Stimulated activated CD4-positive, alpha-beta T cell treated with anti-CD3 and anti-CD28 coated beads, Interleukin-2, amount 100 ng/mL, for 24 hours (primary cell): Measurements from ENCODE around the gene XRCC3.

Source experiments
- DNase-seq, 2 donors: peaks; one replicate each; pipeline ENCODE4 v3.0.0-alpha.2; 2020

The XRCC3 gene

GRCh38 chr14:103715052-103716000 lies at the start of gene XRCC3, which contains the start of gene ZFYVE21:
Gene XRCC3 (minus strand): TSS chr14:103715451. CDS start chr14:103711087, 4,364 bp downstream.
Gene ZFYVE21 (plus strand): TSS chr14:103715810. CDS start chr14:103715842, 32 bp downstream.
- DNase-seq: peak; percentile 99 to 100

GRCh38 chr14:103763730-103764488 lies 48.7 kb upstream of the XRCC3 start:
- no peak for DNase-seq

- no peak for DNase-seq
Observed at GRCh38 chr14:103762541-103762940, 47.3 kb upstream of the XRCC3 start.

- DNase-seq: no peak
Observed at GRCh38 chr14:103762036-103762435, 46.8 kb upstream of the XRCC3 start.

- no peak for DNase-seq
Observed at GRCh38 chr14:103758059-103758776, 43.0 kb upstream of the XRCC3 start.

GRCh38 chr14:103755060-103755459 lies 39.8 kb upstream of the XRCC3 start:
- no peak for DNase-seq

GRCh38 chr14:103753774-103754173 lies 38.5 kb upstream of the XRCC3 start:
- no peak for DNase-seq

- no peak for DNase-seq
Observed at GRCh38 chr14:103749860-103750259, 34.6 kb upstream of the XRCC3 start.

GRCh38 chr14:103749452-103749851 lies 34.2 kb upstream of the XRCC3 start:
- no peak for DNase-seq

- peak; percentile 26 to 52 for DNase-seq
Observed at GRCh38 chr14:103748534-103748857, 33.2 kb upstream of the XRCC3 start.

GRCh38 chr14:103746701-103747100 lies 31.4 kb upstream of the XRCC3 start:
- no peak for DNase-seq

GRCh38 chr14:103745424-103745823 lies 30.2 kb upstream of the XRCC3 start:
- DNase-seq: no peak

GRCh38 chr14:103744621-103745395 lies 29.6 kb upstream of the XRCC3 start:
- DNase-seq: no peak

GRCh38 chr14:103743691-103744090 lies 28.4 kb upstream of the XRCC3 start:
- DNase-seq: no peak

GRCh38 chr14:103742499-103743255 lies 27.4 kb upstream of the XRCC3 start:
- DNase-seq: no peak

- no peak for DNase-seq
Observed at GRCh38 chr14:103741876-103742275, 26.6 kb upstream of the XRCC3 start.

GRCh38 chr14:103740991-103741689 lies 25.9 kb upstream of the XRCC3 start:
- no peak for DNase-seq

- no peak for DNase-seq
Observed at GRCh38 chr14:103739793-103740501, 24.7 kb upstream of the XRCC3 start.

- no peak for DNase-seq
Observed at GRCh38 chr14:103739466-103739792, 24.2 kb upstream of the XRCC3 start.

- no peak for DNase-seq
Observed at GRCh38 chr14:103738701-103739451, 23.6 kb upstream of the XRCC3 start.
